Endothelial cell of umbilical vein (primary cell): ENCODE measurements around the gene ERICH3. TPM values are rescaled to one million over a fixed set of nuclear protein-coding genes. Genes with fewer than 3 reads are reported as not detected.

ENCODE experiments used
- BruUV-seq: library from RNA; stranded (reverse); fragments of 400-500 nt; replicated peaks from 2 replicates; lab custom pipeline; 2021; lab: Mats Ljungman, UMichigan
- CTCF ChIA-PET: fragments of 300-600, 350-600 bp; sonication (Branson Sonifier 250); formaldehyde crosslinking; loops from one replicate; lab custom pipeline; 2021; ENCODE audit warnings: antibody characterized with exemption, inconsistent platforms; lab: Charles Lee
- POLR2A ChIA-PET: fragments of 300-600, 350-600 bp; sonication (Branson Sonifier 250); formaldehyde crosslinking; loops from one replicate; lab custom pipeline; 2021; ENCODE audit warnings: antibody characterized with exemption, inconsistent platforms; lab: Charles Lee
- DNase-seq: peaks from one replicate; pipeline ENCODE4 v3.0.0-alpha.2; 2011; ENCODE audit warnings: low read depth, low spot score
- FAIRE-seq: peaks from 2 replicates; lab custom pipeline; 2011; peaks lifted over from hg19 to GRCh38; lab: Jason Lieb, UNC
- H2AFZ ChIP-seq: 2 replicates; pipeline ENCODE4 v1.6.0; 2012; ENCODE audit warnings: low read depth, low read length, control low read depth, inconsistent platforms
- H3K27ac ChIP-seq: 2 replicates; pipeline ENCODE4 v1.5.1; 2011; ENCODE audit warnings: low read depth, mild to moderate bottlenecking, control low read depth, low read length, moderate library complexity; ENCODE audit not compliant: insufficient read depth
- H3K27me3 ChIP-seq, 2 experiments: 2 replicates each; pipeline versions ENCODE4 v1.6.0 to v1.6.1; 2011; ENCODE audit warnings: low read length in 2 of 2, mixed read lengths in 1 of 2; ENCODE audit not compliant: control insufficient read depth in 2 of 2, insufficient read depth in 2 of 2
- H3K36me3 ChIP-seq, 2 experiments: 2 replicates in 1 of 2; 3 replicates in 1 of 2; pipeline ENCODE4 v1.5.1; 2011; ENCODE audit warnings: low read length in 2 of 2, mild to moderate bottlenecking in 1 of 2, moderate library complexity in 1 of 2; ENCODE audit not compliant: control insufficient read depth in 2 of 2, insufficient read depth in 2 of 2; ENCODE audit errors: extremely low read depth in 1 of 2
- H3K4me1 ChIP-seq: 3 replicates; pipeline ENCODE4 v1.5.1; 2011; ENCODE audit warnings: mild to moderate bottlenecking, low read length; ENCODE audit not compliant: control insufficient read depth, insufficient read depth; ENCODE audit errors: extremely low read depth
- H3K4me2 ChIP-seq: 2 replicates; pipeline ENCODE4 v1.6.1; 2011; ENCODE audit warnings: low read length, control low read depth, mixed read lengths; ENCODE audit not compliant: insufficient read depth
- H3K4me3 ChIP-seq, 3 experiments: fragments of 200-600 bp in 1 of 3; sonication (generic), shearing (Covaris generic) in 1 of 3; replicated peaks in 1 of 3; 2 replicates each; pipeline ENCODE4 v1.5.1; 2011 to 2016; ENCODE audit warnings: control low read depth in 3 of 3, low read length in 3 of 3, mild to moderate bottlenecking in 2 of 3, inconsistent platforms in 1 of 3, low read depth in 1 of 3, moderate library complexity in 1 of 3; ENCODE audit not compliant: insufficient read depth in 1 of 3
- H3K79me2 ChIP-seq: 2 replicates; pipeline ENCODE4 v1.6.0; 2012; ENCODE audit warnings: low read length, inconsistent platforms; ENCODE audit not compliant: control insufficient read depth, insufficient read depth
- H3K9ac ChIP-seq: replicated peaks from 2 replicates; pipeline ENCODE3; 2011; ENCODE audit warnings: low read length, control low read depth; ENCODE audit not compliant: insufficient read depth; ENCODE audit errors: extremely low read depth
- H3K9me1 ChIP-seq: replicated peaks from 3 replicates; pipeline ENCODE4 v1.6.0; 2011; ENCODE audit warnings: mild to moderate bottlenecking, low read length; ENCODE audit not compliant: control insufficient read depth, insufficient read depth; ENCODE audit errors: extremely low read depth
- H3K9me3 ChIP-seq: replicated peaks from 2 replicates; pipeline ENCODE4 v1.5.1; 2012; ENCODE audit warnings: low read length, inconsistent platforms; ENCODE audit not compliant: control insufficient read depth, insufficient read depth
- H4K20me1 ChIP-seq: replicated peaks from 2 replicates; pipeline ENCODE3; 2011; ENCODE audit warnings: mild to moderate bottlenecking, low read length; ENCODE audit not compliant: control insufficient read depth, insufficient read depth; ENCODE audit errors: extremely low read depth
- EZH2 ChIP-seq: IDR thresholded peaks from 2 replicates; pipeline ENCODE4 v1.6.1; 2012; ENCODE audit warnings: borderline replicate concordance, low read depth, mild to moderate bottlenecking, moderate library complexity, low read length, inconsistent platforms; ENCODE audit not compliant: severe bottlenecking
- FOS ChIP-seq: IDR thresholded peaks from 2 replicates; pipeline ENCODE4 v1.6.1; 2011; ENCODE audit warnings: mild to moderate bottlenecking, low read length, moderate library complexity, borderline replicate concordance; ENCODE audit not compliant: insufficient read depth
- GATA2 ChIP-seq: IDR thresholded peaks from 2 replicates; pipeline ENCODE4 v1.7.0; 2011; ENCODE audit warnings: low read depth, mild to moderate bottlenecking, moderate library complexity, mixed read lengths, low read length; ENCODE audit not compliant: insufficient read length, insufficient read depth
- JUN ChIP-seq: IDR thresholded peaks from 2 replicates; pipeline ENCODE4 v1.6.1; 2011; ENCODE audit warnings: borderline replicate concordance, low read depth; ENCODE audit not compliant: insufficient read length, insufficient read depth
- MYC ChIP-seq: IDR thresholded peaks from one replicate; pipeline ENCODE4 v1.6.1; 2011; ENCODE audit warnings: mild to moderate bottlenecking, low read depth, low read length
- POLR2A ChIP-seq: IDR thresholded peaks from 2 replicates; pipeline ENCODE4 v1.6.1; 2012; ENCODE audit warnings: low read depth, mild to moderate bottlenecking, control low read depth, low read length
- POLR2AphosphoS5 ChIP-seq: IDR thresholded peaks from 2 replicates; pipeline ENCODE4 v1.6.1; 2012; ENCODE audit warnings: low read depth, mild to moderate bottlenecking, control low read depth, low read length, moderate library complexity; ENCODE audit not compliant: insufficient read depth
- dilution Hi-C: fragments of 300-500 bp; cut with MboI; formaldehyde crosslinking; loops from one replicate; pipeline ENCODE4 v1.15.0; 2019; ENCODE audit warnings: low sequenced_read_pairs; ENCODE audit not compliant: extremely low pct_ligation_motif_present
- intact Hi-C: fragments of 100-400 bp; cut with micrococcal nuclease; formaldehyde crosslinking; loops from one replicate; pipeline ENCODE4 v1.10.0; 2022
- polyA plus RNA-seq, 4 experiments: library from polyadenylated mRNA; depleted of rRNA in 3 of 4; stranded (reverse) in 3 of 4; unstranded in 1 of 4; fragments of >200 nt; gene quantifications; 2 replicates each; pipeline versions ENCODE4 v1.2.1 to v1.2.3, GENCODE V29; 2011 to 2012; ENCODE audit warnings: missing spikeins in 1 of 4
- total RNA-seq: library from RNA; stranded (reverse); gene quantifications from 2 replicates; pipeline ENCODE4 v1.2.3, GENCODE V29; 2021
- TF ChIP-seq, protein P1 (sequence below): IDR thresholded peaks from 2 replicates; pipeline ENCODE4 v1.6.1; 2011; ENCODE audit not compliant: insufficient read depth, insufficient read length
- TF ChIP-seq, protein P2 (sequence below), 2 donors: IDR thresholded peaks; 1 replicate in 1 of 2; 2 replicates in 1 of 2; pipeline ENCODE4 v1.5.1; 2011; ENCODE audit warnings: low read length in 2 of 2, mild to moderate bottlenecking in 2 of 2, moderate library complexity in 2 of 2, control low read depth in 1 of 2, inconsistent platforms in 1 of 2, low read depth in 1 of 2; ENCODE audit not compliant: insufficient read depth in 1 of 2; ENCODE audit errors: extremely low read depth in 1 of 2

The ERICH3 gene
- total and polyA plus RNA-seq, 2 donors (not counting 3 experiments of a cell fraction or from before 2014, with no cell fraction given), result not detected

DNA sequence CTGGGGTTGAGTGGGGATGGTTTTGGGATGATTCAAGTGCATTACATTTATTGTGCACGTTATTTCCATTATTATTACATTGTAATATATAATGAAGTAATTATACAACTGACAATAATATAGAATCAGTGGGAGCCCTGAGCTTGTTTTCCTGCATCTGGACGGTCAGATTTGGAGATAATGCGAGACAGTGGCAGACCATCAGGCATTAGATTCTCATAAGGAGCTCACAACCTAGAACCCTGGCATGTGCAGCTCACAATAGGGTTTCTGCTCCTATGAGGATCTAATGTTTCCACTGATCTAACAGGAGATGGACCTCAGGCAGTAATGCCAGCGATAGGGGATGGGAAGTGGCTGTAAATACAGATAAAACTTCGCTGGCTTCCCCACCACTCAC is 83.3 kb downstream of the ERICH3 start:
- Histone ChIP-seq H2AFZ (no peak overlapping the region), H3K27me3 (no peaks in the 10 kb centered on the region), H3K27ac (no peak overlapping the region), H3K4me1 (no peaks in the 10 kb centered on the region), H3K9ac (no peak overlapping the region), H3K36me3 (no peaks in the 10 kb centered on the region), H3K4me3 (no peak overlapping the region), H3K4me2 (no peak overlapping the region), H3K9me3 (no peaks in the 10 kb centered on the region), H3K79me2 (no peaks in the 10 kb centered on the region), H4K20me1 (no peaks in the 10 kb centered on the region), H3K9me1 (no peaks in the 10 kb centered on the region)
- TF ChIP-seq JUN, result no peak
- no peak for TF ChIP-seq GATA2
- TF ChIP-seq MYC, result no peak
- TF ChIP-seq POLR2AphosphoS5, result no peak
- POLR2A ChIA-PET, result no interaction called here
- CTCF ChIA-PET, result interaction anchor here (1.1 kb wide), 1 partner anchor 16 kb away, joined by 3 read pairs; no protein-coding TSS in a partner anchor
- dilution Hi-C loops (no loop called here), intact Hi-C loops (no loop called here)
- no peak for FAIRE-seq
- no TSS peak for BruUV-seq
- DNase-seq, result no peak

DNA sequence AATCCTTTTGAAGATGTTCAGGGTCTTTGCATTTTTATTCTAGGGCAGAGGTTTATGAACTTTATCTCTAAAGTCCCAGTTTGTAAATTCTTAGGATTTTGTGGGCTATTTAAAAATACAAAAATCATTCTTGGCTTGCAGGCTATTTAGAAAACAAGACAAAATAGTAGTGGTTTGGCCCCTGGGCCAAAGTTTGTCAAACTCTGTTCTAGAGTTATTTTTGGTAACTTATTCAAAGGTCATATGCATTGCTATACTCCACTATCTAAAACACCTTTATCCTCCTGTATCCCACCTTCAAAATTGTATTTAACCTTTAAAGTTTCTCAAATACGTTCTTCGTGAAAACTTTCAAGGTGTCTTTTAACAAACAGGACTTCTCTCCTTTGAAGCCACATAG is 85.7 kb downstream of the ERICH3 start:
- H3K27me3 ChIP-seq, result no peaks in the 10 kb centered on the region
- POLR2A ChIA-PET, result no interaction called here
- TF ChIP-seq, protein P1, sequence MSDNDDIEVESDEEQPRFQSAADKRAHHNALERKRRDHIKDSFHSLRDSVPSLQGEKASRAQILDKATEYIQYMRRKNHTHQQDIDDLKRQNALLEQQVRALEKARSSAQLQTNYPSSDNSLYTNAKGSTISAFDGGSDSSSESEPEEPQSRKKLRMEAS, result no peak
- no peak for TF ChIP-seq MYC
- no peak for TF ChIP-seq POLR2A
- TF ChIP-seq, protein P2, sequence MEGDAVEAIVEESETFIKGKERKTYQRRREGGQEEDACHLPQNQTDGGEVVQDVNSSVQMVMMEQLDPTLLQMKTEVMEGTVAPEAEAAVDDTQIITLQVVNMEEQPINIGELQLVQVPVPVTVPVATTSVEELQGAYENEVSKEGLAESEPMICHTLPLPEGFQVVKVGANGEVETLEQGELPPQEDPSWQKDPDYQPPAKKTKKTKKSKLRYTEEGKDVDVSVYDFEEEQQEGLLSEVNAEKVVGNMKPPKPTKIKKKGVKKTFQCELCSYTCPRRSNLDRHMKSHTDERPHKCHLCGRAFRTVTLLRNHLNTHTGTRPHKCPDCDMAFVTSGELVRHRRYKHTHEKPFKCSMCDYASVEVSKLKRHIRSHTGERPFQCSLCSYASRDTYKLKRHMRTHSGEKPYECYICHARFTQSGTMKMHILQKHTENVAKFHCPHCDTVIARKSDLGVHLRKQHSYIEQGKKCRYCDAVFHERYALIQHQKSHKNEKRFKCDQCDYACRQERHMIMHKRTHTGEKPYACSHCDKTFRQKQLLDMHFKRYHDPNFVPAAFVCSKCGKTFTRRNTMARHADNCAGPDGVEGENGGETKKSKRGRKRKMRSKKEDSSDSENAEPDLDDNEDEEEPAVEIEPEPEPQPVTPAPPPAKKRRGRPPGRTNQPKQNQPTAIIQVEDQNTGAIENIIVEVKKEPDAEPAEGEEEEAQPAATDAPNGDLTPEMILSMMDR (IDR thresholded peaks at IDR 0.05; ENCODE audit: extremely low read depth in 1 of 2, insufficient read depth in 1 of 2, low read depth in 1 of 2, low read length in 2 of 2), result no peak
- no peak for TF ChIP-seq GATA2
- no peak for TF ChIP-seq JUN
- no peak for TF ChIP-seq EZH2
- TF ChIP-seq POLR2AphosphoS5, result no peak
- no peak for TF ChIP-seq FOS
- H3K79me2 ChIP-seq, result no peaks in the 10 kb centered on the region
- FAIRE-seq (no peak), DNase-seq (no peak)
- no peaks in the 10 kb centered on the region for H3K9me3 ChIP-seq
- no TSS peak for BruUV-seq
- no peaks in the 10 kb centered on the region for H3K9me1 ChIP-seq
- H2AFZ ChIP-seq, result no peak overlapping the region
- H3K4me1 ChIP-seq, result no peaks in the 10 kb centered on the region
- no peak overlapping the region for H3K9ac ChIP-seq
- no peaks in the 10 kb centered on the region for H3K36me3 ChIP-seq
- H4K20me1 ChIP-seq, result no peaks in the 10 kb centered on the region
- CTCF ChIA-PET, result no interaction called here
- no peak overlapping the region for H3K27ac ChIP-seq
- H3K4me3 ChIP-seq, result no peak overlapping the region
- intact Hi-C loops (no loop called here), dilution Hi-C loops (no loop called here)
- no peak overlapping the region for H3K4me2 ChIP-seq
